COLO668 (cell line): ENCODE results near the gene PHF24.

Source experiments
- DNase-seq: peaks from one replicate; lab custom pipeline; 2025; ENCODE audit not compliant: unreplicated experiment; lab: John Stamatoyannopoulos, UW

The PHF24 gene

DNA sequence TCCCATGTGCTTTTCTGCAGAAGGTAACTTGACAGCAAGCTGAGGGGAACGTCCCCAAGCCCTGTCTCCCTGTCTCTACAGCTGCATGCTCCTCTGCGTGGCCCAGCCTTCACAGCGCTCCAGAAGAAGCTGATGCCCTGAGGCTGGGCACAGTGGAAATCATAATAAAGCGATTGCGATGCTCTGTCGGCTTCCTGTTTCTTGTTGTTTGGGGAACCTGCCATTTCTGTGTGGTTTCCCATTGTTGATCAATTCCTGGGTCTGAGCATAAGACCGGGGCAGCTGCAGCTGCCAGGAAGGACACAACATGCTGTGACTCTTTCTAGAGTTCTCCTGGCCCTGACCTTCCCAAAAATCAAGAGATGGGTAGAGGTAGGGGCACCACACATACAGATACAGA lies 24.3 kb downstream of the PHF24 start:
- no peak for DNase-seq

DNA sequence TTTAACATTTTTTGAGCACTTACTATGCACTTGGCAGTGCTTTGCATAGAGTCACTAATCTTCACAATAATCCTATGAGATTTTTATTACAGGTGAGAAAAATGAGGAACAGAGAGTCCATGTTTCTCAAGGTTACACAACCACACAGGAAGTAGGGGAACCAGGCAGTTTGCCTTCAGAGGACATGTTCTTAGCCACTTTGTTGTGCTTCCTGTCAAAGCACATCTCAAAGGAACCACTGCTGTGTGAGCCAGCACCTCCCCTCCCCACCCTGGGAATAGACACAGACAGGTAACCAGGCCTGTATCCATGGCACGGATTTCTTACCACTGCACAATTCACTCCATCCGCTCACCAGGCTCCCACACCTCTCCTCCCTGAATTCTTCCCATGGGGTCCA lies 25.1 kb downstream of the PHF24 start:
- DNase-seq: no peak

DNA sequence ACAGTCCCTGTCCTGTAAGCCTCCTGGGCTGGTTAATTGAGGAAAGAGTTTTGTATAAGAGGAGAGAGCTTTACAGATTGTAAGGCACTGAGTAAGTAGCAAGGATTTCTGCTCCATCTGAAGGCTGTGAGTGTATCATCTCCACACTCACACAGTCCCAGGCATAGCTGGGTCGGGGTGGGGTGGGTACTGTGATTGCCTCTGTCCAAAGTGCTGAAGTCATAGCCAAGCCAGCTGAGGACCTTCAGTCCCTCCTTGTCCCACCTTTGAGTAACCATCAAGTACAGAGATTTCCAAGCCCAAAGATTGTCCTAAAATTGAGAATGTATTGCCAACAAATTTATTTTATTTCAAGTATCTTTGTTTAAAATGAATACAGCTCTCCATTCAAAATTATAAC lies 26.0 kb downstream of the PHF24 start:
- no peak for DNase-seq

GRCh38 chr9:34985311-34985899 lies 27.3 kb downstream of the PHF24 start:
- DNase-seq: peak; percentile 58

DNA sequence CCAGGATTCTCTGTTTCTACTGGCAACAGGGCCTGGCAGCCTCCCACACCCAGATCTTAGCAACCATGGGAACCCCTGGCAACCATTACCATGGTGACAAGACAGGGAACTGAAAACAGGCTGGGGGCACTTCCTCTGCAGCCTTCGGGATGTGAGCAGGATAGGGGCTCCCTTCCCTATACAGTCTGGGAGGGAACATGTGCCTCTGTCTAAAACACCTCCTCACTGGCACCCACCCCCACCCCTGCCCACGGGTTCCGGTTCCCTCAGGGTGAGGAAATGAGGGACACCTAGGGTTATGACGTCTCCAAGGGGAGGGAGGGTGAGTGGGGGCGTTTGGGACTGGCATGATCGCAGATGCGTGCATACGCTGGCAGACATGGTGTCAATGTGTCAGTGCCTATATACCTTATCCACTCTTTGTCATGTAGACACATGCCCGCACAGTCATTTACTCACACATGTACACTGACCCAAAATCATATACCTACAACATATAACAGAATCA lies 28.5 kb downstream of the PHF24 start:
- DNase-seq: peak; percentile 35

DNA sequence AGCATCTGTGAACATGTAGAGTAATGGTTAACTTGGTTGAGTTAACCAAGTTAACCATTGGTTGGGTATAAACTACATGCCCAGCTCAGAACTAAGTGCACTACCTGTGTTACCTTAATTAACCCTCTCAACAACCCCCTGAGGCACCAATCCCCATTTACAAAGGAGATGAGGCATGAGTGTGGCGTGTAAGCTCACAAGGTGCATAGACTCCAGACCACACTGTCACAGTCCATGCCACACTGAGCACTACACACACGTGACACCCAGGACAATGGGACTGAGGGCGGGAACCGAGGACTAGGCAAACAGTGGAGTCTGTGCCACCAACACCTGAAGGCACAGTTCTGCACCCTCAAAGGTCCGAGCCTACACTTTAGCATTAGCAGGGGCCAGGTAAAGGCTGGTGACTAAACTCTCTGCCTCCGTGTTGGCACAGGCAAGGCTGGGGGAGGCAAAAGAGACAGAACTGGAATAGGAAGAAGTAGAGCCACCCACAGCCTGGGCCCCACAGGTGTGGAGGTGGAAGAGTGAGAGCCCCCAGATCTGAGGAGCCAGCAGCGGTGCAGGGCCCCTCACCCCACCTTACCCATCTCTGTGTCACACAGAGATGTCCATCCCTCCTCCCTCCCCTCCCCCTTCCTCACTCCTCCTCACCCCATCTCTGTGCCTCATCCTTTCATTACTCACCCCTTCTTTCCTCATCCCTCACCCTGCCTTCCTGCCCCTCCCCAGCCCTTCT lies 29.2 kb downstream of the PHF24 start:
- DNase-seq: peak; percentile 63

GRCh38 chr9:34988218-34989002 lies 30.3 kb downstream of the PHF24 start:
- peak; percentile 31 for DNase-seq

- peak; percentile 96 for DNase-seq
Measured at GRCh38 chr9:34989003-34989945, 31.2 kb downstream of the PHF24 start, which contains the start of gene DNAJB5. Gene DNAJB5 (plus strand): TSS chr9:34989745. CDS start chr9:34990631, 886 bp downstream.

DNA sequence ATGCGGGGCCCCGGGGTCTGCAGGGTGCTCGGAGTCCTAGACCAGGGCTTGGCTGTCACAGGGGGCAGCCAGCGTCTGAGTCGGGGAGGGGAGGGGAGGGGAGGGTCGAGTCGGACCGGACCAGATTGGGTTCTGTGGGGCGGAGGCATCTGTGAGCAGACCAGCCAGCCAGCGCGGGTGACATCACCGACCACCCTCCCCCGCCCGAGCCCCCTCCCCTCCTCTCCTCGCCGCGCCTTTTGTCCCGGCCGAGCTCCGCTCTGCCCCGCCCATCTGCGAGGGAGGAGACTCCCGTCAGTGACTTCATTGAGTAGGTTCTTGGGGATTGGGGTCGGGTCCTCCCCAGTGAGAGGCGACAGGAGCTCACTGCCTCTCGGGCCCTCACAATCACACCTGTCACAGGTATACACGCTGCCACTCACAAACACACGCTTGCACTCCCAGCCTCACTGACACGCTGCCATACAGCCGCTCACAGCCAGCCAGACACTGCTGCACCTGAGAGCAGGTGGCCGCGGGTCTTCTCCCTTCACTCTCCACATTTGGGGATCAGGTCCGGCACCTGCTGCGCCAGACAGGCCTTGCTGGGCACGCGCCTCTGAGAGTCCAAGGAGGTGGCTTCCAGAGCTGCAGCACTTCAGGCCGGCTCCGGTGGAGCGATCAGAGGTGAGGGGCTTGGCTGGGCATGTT lies 32.0 kb downstream of the PHF24 start:
- peak; percentile 43 for DNase-seq

- no peak for DNase-seq
Measured at GRCh38 chr9:34990908-34991606, 33.0 kb downstream of the PHF24 start.

GRCh38 chr9:34991607-34992375 lies 33.7 kb downstream of the PHF24 start:
- no peak for DNase-seq

DNA sequence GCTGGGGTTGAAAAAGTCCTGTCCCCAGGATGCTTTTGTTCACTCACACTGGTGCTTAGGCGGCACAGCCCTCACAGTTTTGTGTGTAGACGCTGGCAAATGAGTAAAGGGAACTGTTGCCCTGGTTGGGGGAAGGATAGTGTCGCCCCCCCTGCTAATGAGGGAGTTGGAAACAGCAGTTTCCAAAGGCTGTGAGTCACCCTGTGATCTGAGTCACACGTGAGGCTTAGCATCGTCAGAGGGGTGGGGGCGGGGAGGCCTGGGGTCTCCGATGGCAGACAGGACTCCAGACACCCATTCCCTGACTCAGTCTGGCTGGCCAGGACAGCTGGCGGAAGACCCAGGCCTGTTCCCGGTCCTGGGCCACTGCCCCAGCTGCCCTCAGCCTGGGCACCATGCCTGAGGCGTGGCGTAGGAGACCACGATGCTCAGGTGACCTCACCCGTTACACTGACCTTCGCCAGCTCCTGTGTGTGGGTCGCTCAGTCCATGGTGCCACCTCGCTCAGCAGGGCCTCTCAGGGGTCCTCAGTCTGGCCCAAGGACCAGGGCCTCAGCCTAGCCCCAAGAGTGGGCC lies 34.4 kb downstream of the PHF24 start:
- no peak for DNase-seq

DNA sequence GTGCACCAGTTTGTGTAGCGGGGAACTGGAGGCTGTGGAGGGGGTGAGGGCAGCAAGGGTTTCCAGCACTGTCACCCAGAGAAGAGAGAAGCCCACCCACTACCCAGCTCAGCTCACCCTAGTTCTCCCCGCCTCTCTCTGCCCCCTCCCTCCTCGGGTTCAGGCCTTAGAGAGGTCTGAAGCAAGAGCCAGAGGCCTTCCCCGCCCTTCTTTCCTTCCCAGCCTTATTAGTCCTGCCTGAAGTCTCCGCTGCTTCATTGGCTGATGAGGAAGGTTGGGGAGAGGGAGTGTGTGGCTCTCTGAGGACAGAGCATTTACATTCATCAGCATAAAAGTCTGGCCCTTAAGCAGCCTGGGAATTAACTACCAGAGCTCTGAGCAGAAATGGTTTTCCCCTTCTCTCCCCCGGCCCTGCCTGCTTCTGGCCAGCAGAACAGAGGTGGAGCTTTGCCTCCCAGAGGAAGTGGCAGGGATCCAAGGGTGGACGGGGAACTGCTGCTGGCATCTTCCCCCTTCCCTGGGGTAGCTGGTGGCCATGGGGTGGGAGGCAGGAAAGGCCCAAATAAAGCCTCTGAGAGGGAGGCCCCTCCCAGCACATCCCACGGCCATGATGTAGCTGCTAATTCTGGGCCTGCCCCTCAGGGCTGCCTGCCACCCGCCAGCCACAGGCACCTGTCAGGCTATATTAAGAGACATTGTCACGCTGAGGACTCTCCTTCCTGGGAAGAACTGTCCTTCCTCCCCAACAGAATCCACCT lies 35.6 kb downstream of the PHF24 start:
- no peak for DNase-seq

GRCh38 chr9:34994260-34994899 lies 36.3 kb downstream of the PHF24 start:
- peak; percentile 28 for DNase-seq

DNA sequence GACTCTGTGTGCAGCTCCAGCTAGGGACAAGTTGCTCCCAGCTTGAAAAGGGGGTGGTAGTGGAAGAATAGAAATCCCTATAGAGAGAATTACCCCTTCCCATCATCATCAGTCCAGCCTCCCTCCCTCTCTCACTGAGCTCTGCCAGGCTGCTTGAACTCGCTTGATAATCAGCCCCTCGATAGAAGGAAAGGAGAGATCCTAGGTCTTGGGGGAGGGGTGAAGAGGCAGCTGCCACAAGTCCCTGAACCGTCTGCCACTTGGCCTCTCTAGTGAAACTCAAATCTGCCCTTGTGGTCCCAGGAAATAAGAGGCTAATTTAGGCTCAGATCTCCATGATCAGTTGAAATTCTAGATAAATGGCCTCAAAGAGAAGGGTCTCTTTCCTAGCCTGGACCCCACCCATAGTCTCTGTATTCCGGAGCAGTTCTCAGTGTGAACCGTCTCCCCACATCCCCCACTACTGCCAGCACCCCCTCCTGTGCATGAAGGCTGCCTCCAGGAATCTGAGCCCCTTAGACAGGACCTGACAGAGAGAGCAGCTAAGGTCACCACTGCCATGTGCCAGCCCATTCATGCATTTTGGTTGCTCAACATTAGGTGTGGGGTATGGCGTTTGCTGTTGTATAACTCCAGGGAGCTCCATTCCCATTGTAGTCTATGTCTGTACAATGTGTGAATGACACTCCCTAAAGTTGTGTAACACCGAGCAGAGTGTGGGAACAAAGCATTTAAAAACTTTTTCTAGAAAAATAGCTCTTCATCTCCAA lies 37.0 kb downstream of the PHF24 start:
- DNase-seq: no peak

DNA sequence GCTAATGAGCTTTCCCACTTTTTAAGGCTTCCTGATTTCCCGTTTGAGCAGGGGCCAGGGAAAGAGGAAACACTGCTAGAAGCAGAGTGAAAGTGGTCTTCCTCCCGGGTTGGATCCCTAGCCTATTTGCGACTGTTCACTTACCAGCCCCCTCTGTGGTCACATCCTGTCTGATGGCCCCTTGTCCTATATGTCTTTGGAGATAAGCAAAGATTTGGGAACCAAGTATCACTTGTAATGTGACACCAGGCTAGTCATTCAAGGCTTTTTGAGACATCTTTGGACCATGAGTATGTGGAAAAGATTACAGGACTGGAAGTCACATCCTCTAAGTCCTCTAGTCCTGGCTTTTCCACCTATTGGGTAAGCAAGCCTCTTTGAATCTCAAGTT lies 37.6 kb downstream of the PHF24 start:
- no peak for DNase-seq
